LNCaP clone FGC (cell line): ENCODE measurements around the gene AKAP9.
"Not testable (repeated sequence)": the region's sequence is repeated elsewhere in the genome, so short reads cannot be mapped to it uniquely, and the experiment has no call there.

ENCODE experiments used
- DNase-seq: peaks from one replicate; pipeline ENCODE4 v3.0.0-alpha.2; 2011; ENCODE audit warnings: low read depth
- H3K4me3 ChIP-seq: 2 replicates; pipeline ENCODE4 v1.5.1; 2011; ENCODE audit warnings: mild to moderate bottlenecking, low read depth, low read length, control low read depth
- CTCF ChIP-seq: IDR thresholded peaks from 2 replicates; pipeline ENCODE4 v1.5.1; 2012; ENCODE audit warnings: mild to moderate bottlenecking; ENCODE audit not compliant: control insufficient read depth, insufficient read depth; ENCODE audit errors: extremely low read depth

Gene AKAP9

GRCh38 chr7:92135052-92135889 lies 194.6 kb downstream of the AKAP9 start:
- TF ChIP-seq CTCF = no peak
- DNase-seq = peak; percentile 4
- H3K4me3 ChIP-seq = peak overlapping the region; percentile 89

- DNase-seq = no peak
- no peak for TF ChIP-seq CTCF
- no peak overlapping the region for H3K4me3 ChIP-seq
Measured at GRCh38 chr7:92137557-92137956, 196.9 kb downstream of the AKAP9 start.

- no peak for DNase-seq
- no peak overlapping the region for H3K4me3 ChIP-seq
- no peak for TF ChIP-seq CTCF
Measured at GRCh38 chr7:92141161-92141560, 200.5 kb downstream of the AKAP9 start.

- H3K4me3 ChIP-seq, DNase-seq: not testable (repeated sequence)
Measured at GRCh38 chr7:92142791-92143190, 202.1 kb downstream of the AKAP9 start.

- H3K4me3 ChIP-seq, DNase-seq: not testable (repeated sequence)
Measured at GRCh38 chr7:92143192-92143880, 202.7 kb downstream of the AKAP9 start.

GRCh38 chr7:92149736-92150239 lies 209.1 kb downstream of the AKAP9 start:
- TF ChIP-seq CTCF = no peak
- no peak overlapping the region for H3K4me3 ChIP-seq
- DNase-seq = no peak

- no peak for TF ChIP-seq CTCF
- H3K4me3 ChIP-seq = no peak overlapping the region
- DNase-seq = no peak
Measured at GRCh38 chr7:92150450-92151017, 209.9 kb downstream of the AKAP9 start.
